ENCODE results near the gene TRUB1.
"Not testable (repeated sequence)": the region's sequence is repeated elsewhere in the genome, so short reads cannot be mapped to it uniquely, and the experiment has no call there.

Gene TRUB1

DNA sequence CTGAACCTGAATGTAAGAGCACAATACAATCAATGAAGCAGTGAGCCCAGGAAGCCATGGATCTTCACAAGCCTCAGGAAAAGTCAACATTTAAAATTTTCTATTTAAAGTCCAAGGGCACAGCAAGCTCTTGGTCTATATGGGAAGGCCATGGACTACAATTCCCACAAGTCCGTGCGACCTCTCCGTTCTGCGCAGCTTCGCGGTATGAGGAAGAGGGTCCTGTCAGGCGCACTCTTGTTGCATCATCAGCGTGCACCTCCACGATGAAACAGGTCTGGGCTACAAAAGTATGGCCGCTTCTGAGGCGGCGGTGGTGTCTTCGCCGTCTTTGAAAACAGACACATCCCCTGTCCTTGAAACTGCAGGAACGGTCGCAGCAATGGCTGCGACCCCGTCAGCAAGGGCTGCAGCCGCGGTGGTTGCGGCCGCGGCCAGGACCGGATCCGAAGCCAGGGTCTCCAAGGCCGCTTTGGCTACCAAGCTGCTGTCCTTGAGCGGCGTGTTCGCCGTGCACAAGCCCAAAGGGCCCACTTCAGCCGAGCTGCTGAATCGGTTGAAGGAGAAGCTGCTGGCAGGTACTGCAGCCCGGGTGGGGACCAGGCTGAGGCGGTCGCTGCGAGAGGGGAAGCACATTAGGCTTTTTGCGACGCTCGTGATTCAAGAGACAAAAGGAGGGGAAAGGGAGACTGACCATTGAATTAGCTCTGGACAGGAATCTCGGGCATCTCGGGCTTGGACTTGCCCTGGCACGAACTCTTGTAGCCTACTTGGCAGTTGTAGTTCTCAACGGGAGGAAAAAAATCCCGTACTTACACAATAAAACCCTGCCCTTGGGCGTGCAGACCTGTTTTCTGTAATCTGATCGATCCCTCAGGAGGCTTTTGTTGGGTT, at the start of gene TRUB1:
TRUB1 (plus strand) TSS at position 234 of the 894 bp plus-strand sequence; CDS start at position 293, 59 bp downstream.
- DNase-seq (ENCODE audit: low read depth, low spot score), result peak; percentile 80

DNA sequence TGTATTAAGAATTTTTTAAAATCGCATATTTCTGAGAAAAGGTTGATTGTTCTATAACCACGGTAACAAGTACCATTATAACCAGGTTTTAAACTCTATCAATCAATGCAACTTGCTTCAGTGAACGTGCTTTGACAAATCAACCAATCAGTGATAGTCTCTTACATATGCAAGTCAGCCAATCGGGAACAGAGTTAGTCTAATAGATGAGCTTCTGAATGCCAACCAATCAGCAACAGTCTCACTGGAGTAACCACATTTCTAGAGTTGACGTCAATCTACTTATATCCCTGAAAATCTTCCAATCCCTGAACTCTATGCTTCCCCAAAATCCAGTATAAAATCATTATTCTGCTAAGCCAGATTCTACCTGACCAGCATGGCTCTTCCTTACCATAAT, 44.7 kb upstream of the TRUB1 start:
- DNase-seq (ENCODE audit: low read depth, low spot score), result no peak

DNA sequence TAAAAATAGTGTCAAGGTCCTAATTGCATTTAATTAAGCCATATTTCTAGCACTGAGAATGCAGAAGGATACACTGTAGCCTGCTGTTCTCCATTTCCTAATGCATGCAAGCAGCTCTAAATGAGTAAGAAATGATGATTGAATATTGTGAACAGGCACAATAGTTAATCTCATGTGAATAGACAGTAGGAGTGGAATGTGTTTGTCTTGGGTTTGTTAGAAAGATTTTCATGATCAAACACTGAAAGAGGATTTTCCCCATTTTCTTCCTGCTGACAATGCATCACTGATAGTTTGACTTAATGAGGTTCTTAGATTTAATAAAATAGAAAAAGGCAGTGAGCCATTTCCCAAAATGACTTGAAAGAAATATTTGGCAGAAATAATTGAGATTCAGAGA, 43.1 kb upstream of the TRUB1 start:
- no peak for DNase-seq (ENCODE audit: low read depth, low spot score)

DNA sequence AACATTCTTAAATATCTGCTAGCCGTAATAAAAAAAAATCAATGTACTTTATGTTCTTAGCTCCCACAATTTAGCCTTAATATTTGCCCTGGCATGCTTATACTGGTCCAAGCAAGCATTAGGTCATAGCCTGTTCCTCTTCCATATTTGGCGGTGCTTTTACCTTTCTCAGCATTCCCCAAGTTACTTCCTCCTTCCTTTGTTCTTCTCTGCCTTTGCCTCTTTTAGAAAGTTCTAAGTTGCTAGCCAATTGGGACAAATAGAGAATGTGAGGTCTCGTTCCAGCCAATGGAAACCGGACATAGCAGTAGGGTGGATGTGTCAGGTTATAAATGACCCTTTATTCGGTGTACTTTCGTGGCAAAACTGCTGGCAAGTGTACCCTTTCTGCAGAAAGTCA, 41.0 kb upstream of the TRUB1 start:
- DNase-seq (ENCODE audit: low read depth, low spot score), result not testable (repeated sequence)

DNA sequence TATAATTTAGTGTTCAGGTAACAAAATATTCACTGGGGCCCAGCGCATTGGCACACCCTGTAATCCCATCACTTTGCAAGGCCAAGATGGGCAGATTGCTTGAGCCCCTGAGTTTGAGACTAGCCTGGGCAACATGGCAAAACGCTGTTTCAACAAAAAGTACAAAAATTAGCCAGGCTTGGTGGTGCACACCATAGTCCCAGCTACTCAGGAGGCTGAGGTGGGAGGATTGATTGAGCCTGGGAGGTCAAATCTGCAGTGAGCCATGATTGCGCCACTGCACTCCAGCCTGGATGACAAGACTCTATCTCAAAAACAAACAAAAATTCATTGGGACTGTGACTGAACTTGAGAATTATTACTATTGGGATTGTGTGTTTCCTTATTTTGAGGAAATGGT, 40.4 kb upstream of the TRUB1 start:
- no peak for DNase-seq (ENCODE audit: low read depth, low spot score)

DNA sequence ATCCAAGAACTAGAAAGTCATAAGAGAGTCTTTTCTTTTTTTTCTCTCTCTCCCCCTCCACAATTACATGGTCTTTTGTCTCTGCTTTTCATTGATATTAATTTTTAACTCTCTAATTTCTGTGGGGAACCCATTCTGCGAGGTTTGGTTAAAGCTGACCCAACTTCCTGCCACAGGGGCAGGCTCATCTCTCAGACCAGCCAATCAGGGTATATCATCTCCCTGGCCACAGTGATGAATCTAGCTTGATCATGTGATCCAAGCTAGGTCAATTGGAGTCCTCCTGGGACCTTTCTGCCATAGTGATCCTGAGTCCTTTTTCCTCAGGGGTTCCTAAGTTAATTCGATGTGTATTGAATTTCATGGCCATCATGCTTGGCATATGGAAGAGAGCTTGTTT, 38.0 kb upstream of the TRUB1 start:
- DNase-seq (ENCODE audit: low read depth, low spot score), result no peak

DNA sequence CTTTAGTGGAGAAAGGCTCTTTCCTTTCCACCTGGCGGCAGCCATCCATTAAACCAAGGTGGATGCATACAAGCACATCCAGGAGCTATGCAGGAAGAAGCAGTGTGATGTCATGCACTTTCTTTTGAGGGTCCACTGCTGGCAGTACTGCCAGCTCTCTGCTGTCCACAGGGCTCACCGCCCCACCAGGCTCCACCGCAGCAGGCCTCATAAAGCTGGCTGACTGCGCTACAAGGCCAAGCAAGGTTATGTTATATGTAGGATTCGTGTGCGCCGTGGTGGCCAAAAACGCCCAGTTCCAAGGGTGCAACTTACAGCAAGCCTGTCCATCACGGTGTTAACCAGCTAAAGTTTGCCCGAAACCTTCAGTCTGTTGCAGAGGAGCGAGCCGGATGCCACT, 37.3 kb upstream of the TRUB1 start:
- no peak for DNase-seq (ENCODE audit: low read depth, low spot score)

DNA sequence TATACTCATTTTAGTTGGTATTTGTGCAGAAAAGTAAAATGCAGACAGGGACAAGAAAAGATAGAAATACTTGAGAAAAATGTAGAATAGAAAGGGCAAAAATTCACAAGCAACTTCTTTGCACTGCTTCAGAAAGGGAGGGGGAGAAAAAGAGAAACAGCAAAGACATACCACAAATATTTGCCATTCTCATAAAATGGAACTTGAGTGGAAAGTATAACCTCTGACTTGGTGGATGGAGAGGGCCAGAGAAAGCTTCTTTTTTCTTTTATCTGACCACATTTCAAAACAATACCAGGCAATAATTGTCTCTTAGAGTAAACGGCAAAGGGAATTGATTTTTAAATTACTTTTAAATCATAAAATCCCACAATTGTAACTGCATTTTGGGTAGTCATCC, 35.8 kb upstream of the TRUB1 start:
- no peak for DNase-seq (ENCODE audit: low read depth, low spot score)

DNA sequence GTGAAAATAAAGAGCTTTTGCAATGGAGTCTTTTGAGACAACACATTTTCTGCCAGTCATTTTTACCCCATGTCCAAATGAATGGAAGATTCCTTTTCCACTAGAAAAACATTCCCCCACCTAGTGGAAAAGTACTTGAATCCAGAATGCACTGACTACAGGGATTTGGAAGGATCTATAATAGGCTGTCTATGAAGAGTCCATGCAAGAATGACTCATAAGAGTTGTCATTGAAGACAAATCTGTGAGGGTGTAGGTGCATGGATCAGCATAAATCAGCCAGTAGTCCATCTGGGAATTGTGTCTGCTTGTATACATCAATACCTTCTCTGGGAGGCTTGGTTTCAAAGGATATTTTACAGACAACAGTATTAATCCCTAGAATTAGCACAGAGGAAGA, 32.5 kb upstream of the TRUB1 start:
- DNase-seq (ENCODE audit: low read depth, low spot score), result no peak

DNA sequence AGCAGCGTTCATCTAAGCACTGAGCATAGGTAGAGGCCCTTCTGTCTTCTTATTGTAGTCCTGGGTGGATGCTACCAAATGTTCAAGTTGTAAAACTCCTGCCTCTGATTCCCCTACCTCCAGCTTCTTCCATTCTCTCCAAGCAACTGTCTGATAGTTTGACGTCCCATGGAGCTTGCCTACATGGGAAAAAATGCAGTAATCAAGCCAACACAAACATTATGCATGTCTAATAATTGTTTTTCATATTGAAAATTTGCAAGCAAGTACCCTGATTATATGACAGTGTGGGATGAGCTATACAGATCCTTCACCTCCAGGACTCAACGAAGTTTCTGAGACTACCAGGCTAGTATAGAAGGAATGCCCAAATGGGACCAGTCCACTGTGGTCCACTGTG, 31.0 kb upstream of the TRUB1 start:
- no peak for DNase-seq (ENCODE audit: low read depth, low spot score)

DNA sequence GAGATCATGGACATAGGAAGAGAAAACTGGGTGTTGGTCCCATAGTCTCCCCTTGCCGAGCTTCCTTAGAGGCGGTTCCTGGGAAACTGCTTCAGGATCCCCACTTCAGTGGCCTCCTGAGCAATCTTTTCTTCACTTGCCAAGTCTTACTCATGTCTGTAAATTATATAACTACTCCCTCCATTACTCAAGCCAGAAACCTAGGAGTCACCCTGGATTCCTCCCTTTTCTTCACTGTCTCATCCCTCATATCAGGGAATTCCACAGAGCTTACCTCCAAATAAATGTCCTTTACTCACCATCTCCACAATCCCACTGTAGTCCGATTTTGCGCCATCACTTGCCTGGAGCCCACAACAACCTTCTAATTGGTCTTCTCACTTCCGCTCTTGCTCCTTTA, 29.1 kb upstream of the TRUB1 start:
- no peak for DNase-seq (ENCODE audit: low read depth, low spot score)

DNA sequence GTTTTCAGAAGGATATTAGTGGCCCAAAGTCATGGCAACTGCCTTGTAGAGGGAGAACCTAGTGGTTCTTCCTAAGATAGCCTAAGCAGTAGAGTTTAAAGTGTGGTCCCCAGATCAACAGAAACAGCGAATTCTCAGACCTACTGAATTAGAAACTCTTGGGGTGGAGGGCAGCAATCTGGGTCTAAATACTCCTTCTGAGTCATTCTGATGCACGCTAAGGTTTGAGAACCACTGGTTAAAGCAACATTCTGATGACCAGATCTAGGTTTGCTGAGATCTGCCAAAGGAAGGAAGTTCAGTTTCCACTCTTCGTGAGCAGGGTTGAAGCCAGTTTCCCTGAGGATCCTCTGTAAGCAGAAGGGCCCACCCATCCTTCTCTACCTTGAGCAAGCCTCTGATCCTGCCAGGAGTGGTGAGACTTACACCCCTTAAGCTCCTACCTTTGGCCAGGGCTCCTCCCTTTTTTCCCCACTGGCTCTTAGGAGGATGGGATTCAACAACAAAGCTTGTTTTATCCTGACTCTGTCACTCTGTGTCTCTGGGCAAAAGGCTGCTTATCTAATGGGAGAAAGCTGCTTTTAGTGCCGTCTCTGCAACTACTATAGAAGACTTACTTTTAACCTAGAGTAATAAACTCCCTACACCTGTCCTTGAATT, 26.8 kb upstream of the TRUB1 start:
- DNase-seq (ENCODE audit: low read depth, low spot score), result no peak

DNA sequence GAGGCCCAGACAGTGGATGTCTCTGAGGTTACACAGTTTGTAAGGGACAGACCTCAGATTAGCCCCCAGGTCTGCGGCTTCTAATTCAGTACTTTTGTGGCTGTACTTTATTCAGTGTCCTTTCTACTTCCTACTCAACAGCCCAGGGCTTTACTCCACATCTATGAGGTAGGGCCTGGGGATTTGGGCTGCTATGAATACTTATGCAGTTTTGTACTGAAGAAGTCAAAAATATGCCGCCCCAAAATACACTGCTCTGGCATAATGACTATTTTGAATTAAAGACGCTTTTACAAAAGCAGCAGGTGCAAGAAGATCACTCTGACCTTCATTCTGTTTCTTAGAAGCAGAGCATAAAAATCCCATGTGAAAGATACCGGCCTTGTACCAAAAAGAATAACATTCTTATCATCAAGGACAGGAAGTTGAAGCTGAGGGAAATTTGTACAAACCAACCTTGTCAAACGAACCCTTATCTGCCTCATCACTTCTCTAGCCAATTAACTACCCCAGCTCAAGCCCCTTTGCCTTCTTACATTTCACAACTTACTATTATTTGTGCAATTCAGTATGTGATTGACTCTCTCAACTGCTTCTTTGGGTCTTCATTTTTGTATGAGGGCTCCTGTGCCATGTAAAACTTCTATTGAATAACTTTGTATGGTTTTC, 26.1 kb upstream of the TRUB1 start:
- no peak for DNase-seq (ENCODE audit: low read depth, low spot score)

DNA sequence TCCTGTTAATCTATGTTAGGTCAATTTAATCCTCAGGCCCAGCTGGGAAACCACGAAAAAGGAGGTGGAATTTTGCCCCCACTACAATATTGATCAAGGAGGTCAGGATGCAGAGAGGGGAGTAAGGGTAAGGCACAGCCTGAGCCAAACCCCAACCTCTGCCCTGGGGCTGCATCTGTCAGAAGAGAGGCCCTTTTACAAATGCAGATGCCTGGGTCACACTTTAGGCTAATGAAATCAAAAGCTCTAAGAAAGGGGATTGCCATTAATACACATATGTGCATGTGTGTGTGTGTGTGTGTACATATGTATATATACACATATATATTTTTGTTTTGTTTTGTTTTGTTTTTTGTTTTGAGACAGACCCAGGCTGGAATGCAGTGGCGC, 25.5 kb upstream of the TRUB1 start:
- DNase-seq (ENCODE audit: low read depth, low spot score), result no peak

DNA sequence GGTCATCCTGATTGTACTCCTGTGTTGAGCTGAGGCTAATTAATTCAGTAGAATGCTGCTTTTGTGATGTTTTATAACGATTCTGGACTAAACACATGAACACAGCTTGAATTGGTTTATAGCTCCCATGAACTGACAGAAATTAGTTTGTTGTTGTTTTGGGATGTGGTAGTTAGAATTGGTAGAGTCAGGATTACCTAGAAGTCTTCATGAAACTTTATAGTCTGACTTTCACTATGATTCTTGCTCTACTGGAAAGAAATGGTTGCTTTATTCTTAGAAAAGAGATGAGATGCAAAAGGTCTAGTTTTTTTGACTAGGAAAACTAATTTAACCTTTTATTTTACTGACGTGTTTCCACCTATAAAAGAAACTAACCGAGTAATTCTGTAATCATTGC, 23.4 kb upstream of the TRUB1 start:
- DNase-seq (ENCODE audit: low read depth, low spot score), result no peak

DNA sequence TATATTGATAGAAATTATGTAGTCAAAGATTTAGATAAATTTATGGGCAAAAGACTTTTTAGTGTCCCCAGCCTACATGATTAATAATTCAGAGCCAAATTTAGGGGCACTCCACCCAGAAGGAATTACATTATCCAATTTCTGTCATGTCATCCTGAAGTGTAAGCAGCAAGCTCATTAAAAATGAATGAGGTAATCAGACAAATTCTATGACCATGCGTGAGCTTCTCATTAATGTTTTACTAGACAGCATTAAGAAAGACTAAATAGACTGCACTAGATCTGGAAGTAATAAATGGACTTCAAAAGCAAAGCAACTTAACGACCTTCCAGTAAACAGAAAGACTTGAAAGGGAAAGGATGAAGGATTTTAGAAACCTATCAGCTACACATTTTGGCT, 22.7 kb upstream of the TRUB1 start:
- DNase-seq (ENCODE audit: low read depth, low spot score), result no peak

DNA sequence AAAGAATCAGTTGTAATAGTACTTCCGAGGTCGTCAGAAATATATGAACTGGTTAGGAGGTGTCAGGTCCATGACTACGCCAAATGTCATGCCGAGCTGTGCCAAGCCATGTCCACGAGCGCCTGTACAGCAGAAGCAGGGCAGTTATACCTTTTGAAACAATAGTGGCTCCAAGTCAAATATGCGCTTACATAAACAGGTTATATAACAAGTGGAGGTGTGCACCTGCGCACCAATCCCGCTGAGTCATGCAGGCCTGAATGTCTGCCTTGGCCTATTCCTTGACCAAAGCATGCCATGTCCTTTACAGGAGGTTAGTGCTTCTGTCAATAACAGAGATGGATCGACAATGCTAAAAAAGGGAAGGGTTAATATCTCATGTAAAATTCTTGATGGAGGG, 21.3 kb upstream of the TRUB1 start:
- no peak for DNase-seq (ENCODE audit: low read depth, low spot score)

DNA sequence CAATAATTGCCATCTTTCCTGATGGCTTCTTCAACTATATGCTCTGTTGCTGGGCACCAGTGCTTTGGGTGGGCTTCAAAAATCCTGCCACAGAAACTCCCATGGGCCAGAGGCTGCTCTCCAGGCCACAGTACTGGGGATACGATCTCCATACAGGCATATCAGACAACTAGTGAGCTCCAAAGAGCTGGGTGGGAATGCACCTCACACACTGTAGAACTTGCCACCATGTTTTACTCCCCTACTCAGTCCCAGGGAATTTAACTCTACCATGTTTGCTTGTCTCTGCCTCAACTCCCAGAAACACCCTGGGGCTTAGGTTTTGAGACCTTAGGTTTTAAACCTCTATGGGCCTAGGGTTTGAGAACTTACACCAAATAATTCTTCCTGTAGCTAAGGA, 20.5 kb upstream of the TRUB1 start:
- DNase-seq (ENCODE audit: low read depth, low spot score), result no peak

DNA sequence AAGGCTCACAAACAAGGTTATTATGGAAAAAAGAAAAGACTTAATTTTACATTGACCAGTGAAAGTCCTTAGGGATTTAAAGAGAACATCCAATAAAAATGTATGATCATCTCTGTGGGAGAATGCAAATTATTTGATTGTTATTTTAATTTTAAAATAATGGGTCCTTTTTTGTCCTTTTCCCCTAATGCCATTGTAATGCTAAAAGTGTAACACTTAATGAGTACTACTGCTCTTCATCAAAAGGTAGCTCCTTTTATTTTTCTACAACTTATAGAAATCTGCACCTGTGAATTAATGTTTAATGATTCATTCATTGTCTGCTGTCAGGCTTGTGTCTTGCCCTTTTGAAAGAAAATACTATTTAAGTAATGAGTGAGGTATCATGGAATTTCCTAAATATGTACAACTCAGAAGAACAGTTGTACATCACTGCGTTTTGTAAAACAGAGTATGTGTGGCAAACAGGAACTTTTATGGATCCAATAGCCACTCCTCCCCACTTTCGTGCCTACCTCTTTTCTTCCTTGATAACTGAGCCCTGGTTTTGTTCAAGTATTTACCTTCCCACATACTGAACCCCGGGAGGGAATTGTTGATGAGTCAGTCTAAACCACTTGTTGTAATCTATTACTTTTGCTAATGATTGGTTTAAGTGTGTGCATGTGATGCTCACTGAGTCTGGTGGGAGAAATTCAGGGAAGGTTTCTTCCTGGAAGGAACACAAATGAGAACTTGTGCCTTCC, 19.9 kb upstream of the TRUB1 start:
- DNase-seq (ENCODE audit: low read depth, low spot score), result no peak

DNA sequence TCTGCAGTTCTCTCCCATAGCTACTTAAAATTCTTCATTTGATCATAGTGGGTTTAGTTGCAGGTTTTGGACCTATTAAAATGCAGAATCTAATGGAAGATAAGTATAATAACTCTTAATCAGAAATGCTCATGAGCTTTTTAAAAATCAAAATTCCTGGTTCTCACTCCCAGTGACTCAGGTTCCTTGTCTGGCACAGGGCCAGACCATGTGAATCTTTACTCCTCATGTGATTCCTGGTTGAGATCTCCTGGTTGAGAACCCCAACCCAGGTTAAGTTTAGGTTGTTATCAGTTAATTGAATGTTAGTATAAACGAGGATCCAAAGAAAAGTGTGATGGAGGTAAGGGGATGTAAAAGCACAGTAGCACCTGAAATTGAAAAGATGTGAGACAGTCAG, 17.5 kb upstream of the TRUB1 start:
- DNase-seq (ENCODE audit: low read depth, low spot score), result no peak

DNA sequence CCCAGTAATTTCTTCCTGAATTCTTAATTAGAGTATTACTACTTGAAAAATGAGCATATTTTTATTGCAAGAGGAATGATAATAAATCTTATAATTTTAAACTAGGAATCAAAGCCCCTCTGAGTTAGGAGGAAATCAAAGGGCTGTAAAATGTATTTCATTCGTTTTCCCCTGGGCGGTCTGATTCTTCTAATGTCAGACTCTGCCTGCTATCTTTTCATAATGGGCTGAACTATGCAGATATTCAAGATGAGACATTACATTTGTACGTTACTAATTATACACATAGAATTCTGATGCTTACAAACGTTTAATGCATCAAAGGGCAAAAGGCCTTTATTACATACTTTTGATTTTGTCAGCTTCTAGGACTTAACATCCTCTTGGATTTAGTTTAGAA, 16.0 kb upstream of the TRUB1 start:
- DNase-seq (ENCODE audit: low read depth, low spot score), result no peak

DNA sequence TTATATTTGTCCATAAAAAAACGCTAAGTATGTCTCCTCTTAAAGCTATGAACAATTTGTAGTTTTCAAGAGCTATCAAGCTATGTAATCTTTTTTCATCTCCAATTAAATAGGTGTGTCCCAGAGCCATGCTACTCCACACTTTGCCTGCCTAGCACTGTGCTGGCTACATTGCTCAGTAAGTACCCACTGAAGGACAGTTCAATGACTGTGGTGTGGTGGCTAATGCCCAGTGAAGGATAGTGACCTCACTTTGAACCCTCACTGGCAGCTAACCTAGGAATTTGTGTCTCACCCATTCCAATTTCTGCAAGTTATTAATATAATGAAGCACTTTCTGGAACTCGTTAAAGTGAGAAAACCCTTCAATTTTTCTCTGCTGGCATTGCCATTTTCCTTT, 14.4 kb upstream of the TRUB1 start:
- DNase-seq (ENCODE audit: low read depth, low spot score), result no peak

Measured in activated CD4-positive, CD25-positive, alpha-beta regulatory T cell treated with anti-CD3 and anti-CD28 coated beads, Interleukin-2, amount 50 U/mL, for 16 hours (primary cell).